Retinal pigment epithelial cell (primary cell): ENCODE results near the gene GALNT9.

ENCODE experiments used
- DNase-seq: peaks from one replicate; pipeline ENCODE4 v3.0.0-alpha.2; 2010; ENCODE audit warnings: low read depth
- H3K4me3 ChIP-seq: 2 replicates; pipeline ENCODE4 v1.5.1; 2011; ENCODE audit warnings: mild to moderate bottlenecking, low read length, control low read depth, moderate library complexity
- CTCF ChIP-seq: conservative IDR thresholded peaks from 2 replicates; pipeline ENCODE4 v1.5.1; 2011; ENCODE audit warnings: low read depth, low read length, control low read depth, inconsistent platforms

The GALNT9 gene

GRCh38 chr12:132175496-132176384 is 153.6 kb downstream of the GALNT9 start:
- no peak for TF ChIP-seq CTCF
- DNase-seq = no peak

GRCh38 chr12:132174839-132175490 is 154.4 kb downstream of the GALNT9 start:
- H3K4me3 ChIP-seq = no peak overlapping the region
- no peak for TF ChIP-seq CTCF
- no peak for DNase-seq

More at GRCh38 chr12:132175496-132176384, 153.6 kb downstream of the GALNT9 start:
- H3K4me3 ChIP-seq = no peak overlapping the region

GRCh38 chr12:132174015-132174838 is 155.2 kb downstream of the GALNT9 start:
- no peak for DNase-seq
- H3K4me3 ChIP-seq = no peak overlapping the region
- no peak for TF ChIP-seq CTCF

- H3K4me3 ChIP-seq = no peak overlapping the region
- no peak for TF ChIP-seq CTCF
- DNase-seq = no peak
These were observed 156.0 kb downstream of the GALNT9 start for GRCh38 chr12:132173135-132174014.

- DNase-seq = no peak
- TF ChIP-seq CTCF = no peak
- H3K4me3 ChIP-seq = no peak overlapping the region
These were observed 156.8 kb downstream of the GALNT9 start for GRCh38 chr12:132172619-132173018.

GRCh38 chr12:132171968-132172521 is 157.3 kb downstream of the GALNT9 start:
- H3K4me3 ChIP-seq = no peak overlapping the region
- DNase-seq = no peak
- no peak for TF ChIP-seq CTCF
